Hepatocyte (in vitro differentiated cells): ENCODE measurements around the gene TMCC3. TPM values are rescaled to one million over a fixed set of nuclear protein-coding genes. Genes with fewer than 3 reads are reported as not detected.

ENCODE experiments used
- DNase-seq: peaks from one replicate; pipeline ENCODE4 v3.0.0-alpha.2; 2016; ENCODE audit warnings: low spot score
- H2AFZ ChIP-seq: fragments of 200-600 bp; sonication (generic); 2 replicates; pipeline ENCODE4 v1.6.0; 2016; ENCODE audit warnings: antibody characterized with exemption, mild to moderate bottlenecking
- H3K27ac ChIP-seq: fragments of 200-600 bp; sonication (generic); 2 replicates; pipeline ENCODE4 v1.5.1; 2016; ENCODE audit warnings: mild to moderate bottlenecking
- H3K27me3 ChIP-seq: fragments of 200-600 bp; sonication (generic); 2 replicates; pipeline ENCODE4 v1.6.1; 2016
- H3K36me3 ChIP-seq: fragments of 200-600 bp; sonication (generic); replicated peaks from 2 replicates; pipeline ENCODE4 v1.5.1; 2016; ENCODE audit warnings: low read depth; ENCODE audit not compliant: insufficient read depth
- H3K4me1 ChIP-seq: fragments of 200-600 bp; sonication (generic); 2 replicates; pipeline ENCODE4 v1.5.1; 2016; ENCODE audit warnings: mild to moderate bottlenecking, moderate library complexity; ENCODE audit not compliant: insufficient read depth
- H3K4me2 ChIP-seq: fragments of 200-600 bp; sonication (generic); 2 replicates; pipeline ENCODE4 v1.6.0; 2016
- H3K4me3 ChIP-seq: fragments of 200-600 bp; sonication (generic); 2 replicates; pipeline ENCODE4 v1.5.1; 2016; ENCODE audit warnings: mild to moderate bottlenecking
- H3K79me2 ChIP-seq: fragments of 200-600 bp; sonication (generic); 2 replicates; pipeline ENCODE4 v1.6.0; 2017; ENCODE audit warnings: mild to moderate bottlenecking
- H3K9me2 ChIP-seq: fragments of 200-600 bp; sonication (generic); replicated peaks from 2 replicates; pipeline ENCODE4 v1.6.0; 2017; ENCODE audit warnings: mild to moderate bottlenecking; ENCODE audit not compliant: insufficient read depth
- H3K9me3 ChIP-seq: fragments of 200-600 bp; sonication (generic); 2 replicates; pipeline ENCODE4 v1.5.1; 2016; ENCODE audit warnings: low read depth, mild to moderate bottlenecking
- H4K20me1 ChIP-seq: fragments of 200-600 bp; sonication (generic); 2 replicates; pipeline ENCODE4 v1.6.0; 2016; ENCODE audit warnings: mild to moderate bottlenecking; ENCODE audit not compliant: insufficient read depth, poor library complexity, severe bottlenecking
- CTCF ChIP-seq: fragments of 200-600 bp; sonication (generic); IDR thresholded peaks from 2 replicates; pipeline ENCODE4 v1.5.1; 2016; ENCODE audit warnings: antibody characterized with exemption, mild to moderate bottlenecking; ENCODE audit not compliant: poor library complexity
- EZH2 ChIP-seq: fragments of 200-600 bp; sonication (generic); IDR thresholded peaks from 2 replicates; pipeline ENCODE4 v1.6.1; 2016; ENCODE audit warnings: antibody characterized with exemption, mild to moderate bottlenecking, borderline replicate concordance
- EZH2phosphoT487 ChIP-seq: fragments of 200-600 bp; sonication (generic); IDR thresholded peaks from one replicate; pipeline ENCODE4 v1.6.1; 2018; ENCODE audit warnings: antibody characterized with exemption, mild to moderate bottlenecking, low read depth, moderate library complexity; ENCODE audit not compliant: unreplicated experiment, severe bottlenecking
- WGBS: methylation state at CpG from one replicate; pipeline ENCODE4 v1.1.6; 2016; ENCODE audit warnings: low lambda C conversion rate; ENCODE audit errors: missing lambda C conversion rate; 5-methylcytosine and 5-hydroxymethylcytosine counted together
- polyA plus RNA-seq: library from polyadenylated mRNA; unstranded; fragments of >200 nt; fragmentation: Nextera tagmentation; extraction: Ambion mirVana; gene quantifications from 2 replicates; pipeline ENCODE4 v1.2.1, GENCODE V29; 2016
- total RNA-seq: library from RNA; depleted of rRNA; stranded (reverse); fragments of >200 nt; gene quantifications from 2 replicates; pipeline ENCODE4 v1.2.3, GENCODE V29; 2014

TMCC3 gene
- total and polyA plus RNA-seq, 2 experiments from 2014 or later = 4.0 to 7.8 TPM

- H3K4me1 ChIP-seq = no peaks in the 10 kb centered on the region
- no peak overlapping the region for H3K4me2 ChIP-seq
- TF ChIP-seq EZH2 (no peak), EZH2phosphoT487 (no peak), CTCF (no peak)
- no peak for DNase-seq
- H3K4me3 ChIP-seq = no peak overlapping the region
- no peak overlapping the region for H2AFZ ChIP-seq
- no peaks in the 10 kb centered on the region for H3K27me3 ChIP-seq
- no peaks in the 10 kb centered on the region for H4K20me1 ChIP-seq
- no peaks in the 10 kb centered on the region for H3K9me2 ChIP-seq
- no peaks in the 10 kb centered on the region for H3K9me3 ChIP-seq
- H3K79me2 ChIP-seq = no peaks in the 10 kb centered on the region
- H3K36me3 ChIP-seq = no peaks in the 10 kb centered on the region
- no peak overlapping the region for H3K27ac ChIP-seq
These were observed 112.0 kb downstream of the TMCC3 start for GRCh38 chr12:94538318-94538717.

GRCh38 chr12:94536040-94536965 is 114.1 kb downstream of the TMCC3 start:
- WGBS = 83% methylated on average over 11 of the region's 11 CpGs

DNA sequence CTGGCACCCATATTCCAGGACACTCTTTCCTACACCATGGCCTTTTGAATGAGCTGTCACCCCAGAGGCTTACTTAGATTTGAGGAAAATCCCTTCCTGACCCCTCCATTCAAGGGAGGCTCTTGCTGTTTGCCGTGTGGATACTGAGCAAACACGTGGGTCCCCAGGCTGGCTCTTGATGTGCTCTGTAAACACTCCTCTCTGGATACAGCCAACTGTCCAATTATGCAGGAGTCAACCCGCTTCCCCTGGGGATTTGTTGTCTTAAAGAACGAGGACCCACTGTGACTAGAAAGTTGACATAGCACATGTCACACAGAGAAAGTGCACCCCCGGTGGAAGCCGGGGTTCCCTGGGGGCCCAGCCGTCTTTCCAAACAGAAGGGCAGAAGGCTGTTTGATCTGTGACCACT is 114.8 kb downstream of the TMCC3 start:
- no peak for DNase-seq
- no peak for TF ChIP-seq EZH2phosphoT487
- TF ChIP-seq CTCF = no peak
- TF ChIP-seq EZH2 = no peak
- no peaks in the 10 kb centered on the region for H3K9me2 ChIP-seq
- no peaks in the 10 kb centered on the region for H3K9me3 ChIP-seq
- no peak overlapping the region for H3K4me2 ChIP-seq
- H2AFZ ChIP-seq = no peak overlapping the region
- H3K4me3 ChIP-seq = no peak overlapping the region
- no peaks in the 10 kb centered on the region for H3K4me1 ChIP-seq
- no peaks in the 10 kb centered on the region for H4K20me1 ChIP-seq
- H3K36me3 ChIP-seq = no peaks in the 10 kb centered on the region
- H3K27me3 ChIP-seq = peaks cover under 1% of the 10 kb centered on the region
- 45% methylated on average over 7 of the region's 7 CpGs for WGBS
- H3K27ac ChIP-seq = no peak overlapping the region
- H3K79me2 ChIP-seq = no peaks in the 10 kb centered on the region

More at GRCh38 chr12:94536040-94536965, 114.1 kb downstream of the TMCC3 start:
- Histone ChIP-seq H3K4me1 (no peaks in the 10 kb centered on the region), H3K4me2 (no peak overlapping the region), H4K20me1 (no peaks in the 10 kb centered on the region), H3K4me3 (no peak overlapping the region), H3K9me2 (no peaks in the 10 kb centered on the region), H3K36me3 (no peaks in the 10 kb centered on the region), H3K27ac (no peak overlapping the region), H3K79me2 (no peaks in the 10 kb centered on the region), H3K9me3 (no peaks in the 10 kb centered on the region), H2AFZ (no peak overlapping the region), H3K27me3 (no peaks in the 10 kb centered on the region)
- TF ChIP-seq EZH2phosphoT487 = no peak
- TF ChIP-seq EZH2 = no peak
- no peak for TF ChIP-seq CTCF
- DNase-seq = no peak
